CD8-positive, alpha-beta memory T cell (primary cell): ENCODE measurements around the gene ADSL. TPM values are rescaled to one million over a fixed set of nuclear protein-coding genes. Genes with fewer than 3 reads are reported as not detected.
A peak's percentile ranks its signal among the peaks of the same experiment; 100 is the strongest.

Experiments used
- CTCF ChIA-PET: fragments of 350-600 bp; sonication (Branson Sonifier 250); formaldehyde crosslinking; loops from one replicate; lab custom pipeline; 2021; ENCODE audit warnings: antibody characterized with exemption; lab: Charles Lee
- POLR2A ChIA-PET: fragments of 350-600 bp; sonication (Branson Sonifier 250); formaldehyde crosslinking; loops from one replicate; lab custom pipeline; 2021; ENCODE audit warnings: antibody characterized with exemption; lab: Charles Lee
- DNase-seq, 5 donors: peaks; one replicate each; pipeline versions ENCODE4 v3.0.0 to v3.0.0-alpha.2; 2020 to 2022; ENCODE audit warnings: mixed read lengths in 1 of 5
- H3K27ac ChIP-seq: one replicate; pipeline ENCODE4 v1.7.0; 2013; ENCODE audit warnings: low read depth, mild to moderate bottlenecking, low read length, moderate library complexity
- H3K27me3 ChIP-seq: 2 replicates; pipeline ENCODE4 v1.7.0; 2013; ENCODE audit warnings: low read length, mild to moderate bottlenecking; ENCODE audit not compliant: insufficient read depth, poor library complexity, severe bottlenecking
- H3K36me3 ChIP-seq: 2 replicates; pipeline ENCODE4 v1.7.0; 2013; ENCODE audit warnings: mild to moderate bottlenecking, low read length, moderate library complexity; ENCODE audit not compliant: insufficient read depth
- H3K4me1 ChIP-seq: 2 replicates; pipeline ENCODE4 v1.7.0; 2013; ENCODE audit warnings: mild to moderate bottlenecking, low read length, moderate library complexity; ENCODE audit not compliant: insufficient read depth
- H3K4me3 ChIP-seq: 2 replicates; pipeline ENCODE4 v1.7.0; 2013; ENCODE audit warnings: mild to moderate bottlenecking, low read length
- H3K9me3 ChIP-seq: 2 replicates; pipeline ENCODE4 v1.7.0; 2013; ENCODE audit warnings: mild to moderate bottlenecking, low read length
- H3K27ac Mint-ChIP-seq, 8 donors: one replicate each; pipeline ENCODE4 v1.8.0; 2020 to 2021; ENCODE audit warnings: mixed read lengths in 8 of 8, mild to moderate bottlenecking in 6 of 8, inconsistent platforms in 3 of 8, moderate library complexity in 3 of 8
- H3K27me3 Mint-ChIP-seq, 2 donors: one replicate each; pipeline ENCODE4 v1.8.0; 2020 to 2021; ENCODE audit warnings: mixed read lengths in 2 of 2, mild to moderate bottlenecking in 1 of 2, moderate library complexity in 1 of 2
- H3K36me3 Mint-ChIP-seq, 3 donors: one replicate each; pipeline ENCODE4 v1.8.0; 2020 to 2021; ENCODE audit warnings: mixed read lengths in 3 of 3, inconsistent platforms in 1 of 3, mild to moderate bottlenecking in 1 of 3
- H3K4me1 Mint-ChIP-seq, 3 donors: one replicate each; pipeline ENCODE4 v1.8.0; 2020 to 2021; ENCODE audit warnings: mixed read lengths in 3 of 3, inconsistent platforms in 1 of 3, mild to moderate bottlenecking in 1 of 3
- H3K4me3 Mint-ChIP-seq, 7 donors: one replicate each; pipeline ENCODE4 v1.8.0; 2020 to 2021; ENCODE audit warnings: mixed read lengths in 7 of 7, mild to moderate bottlenecking in 6 of 7, moderate library complexity in 4 of 7, inconsistent platforms in 2 of 7
- H3K9me3 Mint-ChIP-seq, 5 donors: one replicate each; pipeline ENCODE4 v1.8.0; 2020 to 2022; ENCODE audit warnings: mixed read lengths in 5 of 5, mild to moderate bottlenecking in 3 of 5, moderate library complexity in 2 of 5, inconsistent platforms in 1 of 5
- polyA plus RNA-seq: library from polyadenylated mRNA; unstranded; fragments of 300-500 nt; fragmentation: Illumina TruSeq; gene quantifications from one replicate; pipeline ENCODE4 v1.2.3, GENCODE V29; 2021
- total RNA-seq, 2 experiments: library from RNA; stranded (reverse); gene quantifications; one replicate each; pipeline ENCODE4 v1.2.3, GENCODE V29; 2021

Gene ADSL
- total and polyA plus RNA-seq, 3 experiments from 2014 or later: 90.0 to 154 (median 151) TPM

GRCh38 chr22:40428796-40429195, 82.5 kb downstream of the ADSL start:
- Histone ChIP-seq H3K27ac (no peak overlapping the region), H3K9me3 (no peaks in the 10 kb centered on the region), H3K4me1 (no peaks in the 10 kb centered on the region), H3K27me3 (no peaks in the 10 kb centered on the region), H3K4me3 (no peak overlapping the region), H3K36me3 (peaks cover 75% of the 10 kb centered on the region)
- H3K27me3 Mint-ChIP-seq: peaks cover 0 to 2% of the 10 kb centered on the region in 2 donors
- CTCF ChIA-PET: no interaction called here
- H3K9me3 Mint-ChIP-seq: no peaks in the 10 kb centered on the region
- no peak overlapping the region for H3K4me3 Mint-ChIP-seq
- DNase-seq: no peak
- H3K27ac Mint-ChIP-seq: peak overlapping the region in 5 of 8 donors; percentile 47 to 78 (median 66)
- H3K4me1 Mint-ChIP-seq: peaks cover 5 to 24% (median 17%) of the 10 kb centered on the region in 3 donors
- H3K36me3 Mint-ChIP-seq: peaks cover 4 to 92% (median 20%) of the 10 kb centered on the region in 3 donors
- POLR2A ChIA-PET: no interaction called here

- Mint-ChIP-seq H3K36me3 (peaks cover 7 to 92% (median 22%) of the 10 kb centered on the region in 3 donors), H3K4me1 (peaks cover 5 to 24% (median 17%) of the 10 kb centered on the region in 3 donors), H3K4me3 (no peak overlapping the region), H3K27me3 (peaks cover 0 to 2% of the 10 kb centered on the region in 2 donors), H3K9me3 (no peaks in the 10 kb centered on the region), H3K27ac (peak overlapping the region in 3 of 8 donors; percentile 9 to 70 (median 46))
- ChIA-PET CTCF (no interaction called here), POLR2A (no interaction called here)
- Histone ChIP-seq H3K4me3 (no peak overlapping the region), H3K27me3 (no peaks in the 10 kb centered on the region), H3K9me3 (no peaks in the 10 kb centered on the region), H3K4me1 (no peaks in the 10 kb centered on the region), H3K36me3 (peaks cover 72% of the 10 kb centered on the region), H3K27ac (no peak overlapping the region)
- no peak for DNase-seq
Observed at GRCh38 chr22:40429481-40429880, 83.2 kb downstream of the ADSL start.

GRCh38 chr22:40430991-40431390, 84.7 kb downstream of the ADSL start:
- POLR2A ChIA-PET: no interaction called here
- H3K4me1 ChIP-seq: peaks cover under 1% of the 10 kb centered on the region
- H3K27me3 ChIP-seq: no peaks in the 10 kb centered on the region
- no peaks in the 10 kb centered on the region for H3K9me3 Mint-ChIP-seq
- no peak overlapping the region for H3K27ac ChIP-seq
- peaks cover 6 to 32% (median 16%) of the 10 kb centered on the region in 3 donors for H3K4me1 Mint-ChIP-seq
- CTCF ChIA-PET: no interaction called here
- peaks cover 0 to 2% of the 10 kb centered on the region in 2 donors for H3K27me3 Mint-ChIP-seq
- peak overlapping the region in 4 of 8 donors; percentile 29 to 93 (median 70) for H3K27ac Mint-ChIP-seq
- H3K4me3 Mint-ChIP-seq: no peak overlapping the region
- H3K4me3 ChIP-seq: no peak overlapping the region
- DNase-seq: no peak
- H3K9me3 ChIP-seq: no peaks in the 10 kb centered on the region
- peaks cover 61% of the 10 kb centered on the region for H3K36me3 ChIP-seq
- peaks cover 7 to 86% (median 19%) of the 10 kb centered on the region in 3 donors for H3K36me3 Mint-ChIP-seq

DNA sequence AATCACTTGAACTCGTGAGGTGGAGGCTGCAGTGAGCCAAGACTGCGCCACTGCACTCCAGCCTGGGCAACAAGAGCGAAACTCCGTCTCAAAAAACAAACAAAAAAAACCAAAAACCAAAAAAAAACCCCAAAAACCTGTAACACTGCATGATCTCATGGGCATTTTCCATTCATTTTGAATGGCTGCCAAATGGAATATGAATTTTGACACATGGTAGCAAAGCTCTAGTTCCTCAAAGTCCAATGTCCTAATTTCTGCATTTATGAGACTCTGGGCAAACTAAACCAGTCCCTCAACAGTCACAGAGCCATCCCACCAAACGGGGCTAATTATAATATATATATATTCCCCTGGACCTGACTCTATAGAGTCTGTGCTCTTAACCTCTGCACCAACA, 85.9 kb downstream of the ADSL start:
- Histone ChIP-seq H3K9me3 (no peaks in the 10 kb centered on the region), H3K27ac (no peak overlapping the region), H3K36me3 (peaks cover 49% of the 10 kb centered on the region), H3K4me1 (peaks cover 12% of the 10 kb centered on the region), H3K4me3 (no peak overlapping the region), H3K27me3 (no peaks in the 10 kb centered on the region)
- Mint-ChIP-seq H3K27me3 (peaks cover 0 to 2% of the 10 kb centered on the region in 2 donors), H3K36me3 (peaks cover 7 to 75% (median 14%) of the 10 kb centered on the region in 3 donors), H3K4me1 (peaks cover 17 to 37% (median 23%) of the 10 kb centered on the region in 3 donors), H3K4me3 (no peak overlapping the region), H3K27ac (no peak overlapping the region), H3K9me3 (no peaks in the 10 kb centered on the region)
- ChIA-PET CTCF (interaction anchor here (1.3 to 1.7 kb wide), 2 partner anchors 56 to 214 kb away, joined by 3 to 6 read pairs; no protein-coding TSS in a partner anchor), POLR2A (no interaction called here)
- DNase-seq: no peak

DNA sequence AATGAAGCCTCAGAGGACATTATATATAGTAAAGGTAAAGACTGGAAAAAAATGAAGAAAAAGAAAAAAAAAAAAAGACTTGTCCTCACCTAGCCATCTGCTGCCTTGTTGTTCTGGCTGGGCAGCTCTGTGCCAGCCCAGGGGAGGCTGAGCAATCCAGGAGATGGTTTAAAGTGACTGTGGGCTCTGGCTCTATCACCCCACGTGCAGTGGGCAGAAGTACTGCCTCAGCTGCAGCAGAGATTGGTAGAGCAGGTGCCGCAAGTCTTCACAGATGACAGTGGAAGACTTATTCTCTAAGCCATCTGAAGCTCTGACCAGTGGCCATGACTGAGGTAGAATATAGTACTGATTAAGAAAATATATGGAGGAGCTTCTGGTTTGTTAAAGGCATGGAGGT, 86.3 kb downstream of the ADSL start:
- Histone ChIP-seq H3K4me1 (peaks cover 16% of the 10 kb centered on the region), H3K27ac (no peak overlapping the region), H3K4me3 (no peak overlapping the region), H3K9me3 (no peaks in the 10 kb centered on the region), H3K27me3 (no peaks in the 10 kb centered on the region), H3K36me3 (peaks cover 45% of the 10 kb centered on the region)
- Mint-ChIP-seq H3K9me3 (no peaks in the 10 kb centered on the region), H3K4me1 (peaks cover 22 to 41% (median 25%) of the 10 kb centered on the region in 3 donors), H3K27me3 (peaks cover 0 to 2% of the 10 kb centered on the region in 2 donors), H3K27ac (peak overlapping the region in 1 of 8 donors; percentile 23), H3K36me3 (peaks cover 7 to 70% (median 14%) of the 10 kb centered on the region in 3 donors), H3K4me3 (no peak overlapping the region)
- DNase-seq: no peak
- CTCF ChIA-PET: interaction anchor here (1.3 to 1.7 kb wide), 2 partner anchors 55 to 214 kb away, joined by 3 to 6 read pairs; no protein-coding TSS in a partner anchor
- POLR2A ChIA-PET: no interaction called here

GRCh38 chr22:40433416-40434090, 87.3 kb downstream of the ADSL start:
- Histone ChIP-seq H3K9me3 (no peaks in the 10 kb centered on the region), H3K36me3 (peaks cover 35% of the 10 kb centered on the region), H3K27me3 (no peaks in the 10 kb centered on the region), H3K4me1 (peaks cover 20% of the 10 kb centered on the region), H3K4me3 (no peak overlapping the region), H3K27ac (no peak overlapping the region)
- no peak overlapping the region for H3K4me3 Mint-ChIP-seq
- ChIA-PET CTCF (interaction anchor here (1.3 to 1.7 kb wide), 3 partner anchors 54 to 213 kb away, joined by 3 to 6 read pairs (median 5); no protein-coding TSS in a partner anchor), POLR2A (no interaction called here)
- H3K27me3 Mint-ChIP-seq: peaks cover 0 to 2% of the 10 kb centered on the region in 2 donors
- peak overlapping the region in 1 of 8 donors; percentile 71 for H3K27ac Mint-ChIP-seq
- H3K9me3 Mint-ChIP-seq: no peaks in the 10 kb centered on the region
- no peak for DNase-seq
- peaks cover 25 to 51% (median 34%) of the 10 kb centered on the region in 3 donors for H3K4me1 Mint-ChIP-seq
- peaks cover 7 to 61% (median 14%) of the 10 kb centered on the region in 3 donors for H3K36me3 Mint-ChIP-seq

GRCh38 chr22:40434106-40434505, 87.8 kb downstream of the ADSL start:
- H3K27me3 ChIP-seq: no peaks in the 10 kb centered on the region
- no peaks in the 10 kb centered on the region for H3K9me3 Mint-ChIP-seq
- peaks cover 25 to 49% (median 35%) of the 10 kb centered on the region in 3 donors for H3K4me1 Mint-ChIP-seq
- CTCF ChIA-PET: interaction anchor here (1.3 kb wide), 1 partner anchor 212 kb away, joined by 5 read pairs; no protein-coding TSS in a partner anchor
- H3K4me3 Mint-ChIP-seq: no peak overlapping the region
- peaks cover 24% of the 10 kb centered on the region for H3K4me1 ChIP-seq
- POLR2A ChIA-PET: no interaction called here
- peaks cover 30% of the 10 kb centered on the region for H3K36me3 ChIP-seq
- no peak overlapping the region for H3K27ac ChIP-seq
- no peak for DNase-seq
- H3K36me3 Mint-ChIP-seq: peaks cover 7 to 59% (median 9%) of the 10 kb centered on the region in 3 donors
- no peaks in the 10 kb centered on the region for H3K9me3 ChIP-seq
- H3K4me3 ChIP-seq: no peak overlapping the region
- no peaks in the 10 kb centered on the region for H3K27me3 Mint-ChIP-seq
- no peak overlapping the region for H3K27ac Mint-ChIP-seq

GRCh38 chr22:40434745-40435144, 88.4 kb downstream of the ADSL start:
- ChIA-PET CTCF (interaction anchor here (0.9 to 3.0 kb wide), 5 partner anchors 29 to 378 kb away, joined by 3 to 42 read pairs (median 5); no protein-coding TSS in a partner anchor), POLR2A (no interaction called here)
- Mint-ChIP-seq H3K27me3 (no peaks in the 10 kb centered on the region), H3K9me3 (no peaks in the 10 kb centered on the region), H3K36me3 (peaks cover 3 to 56% (median 4%) of the 10 kb centered on the region in 3 donors), H3K4me1 (peaks cover 29 to 52% (median 34%) of the 10 kb centered on the region in 3 donors), H3K4me3 (peak overlapping the region in 1 of 7 donors; percentile 30), H3K27ac (no peak overlapping the region)
- Histone ChIP-seq H3K27ac (no peak overlapping the region), H3K9me3 (no peaks in the 10 kb centered on the region), H3K36me3 (peaks cover 23% of the 10 kb centered on the region), H3K4me3 (no peak overlapping the region), H3K4me1 (peaks cover 24% of the 10 kb centered on the region), H3K27me3 (no peaks in the 10 kb centered on the region)
- DNase-seq: no peak
